Erythroblast (primary cell): ENCODE measurements around the gene AURKB.

Experiments
- GATA1 ChIP-seq: IDR thresholded peaks from 2 replicates; pipeline ENCODE4 v1.6.1; 2011; ENCODE audit warnings: low read depth, mild to moderate bottlenecking, control low read depth, low read length, moderate library complexity
- POLR2A ChIP-seq: IDR thresholded peaks from 2 replicates; pipeline ENCODE4 v1.6.1; 2011; ENCODE audit warnings: mild to moderate bottlenecking, low read length

- TF ChIP-seq POLR2A (no peak), GATA1 (no peak)
Observed at GRCh38 chr17:8158267-8159031, 51.9 kb downstream of the AURKB start.
